HCT116 (cell line): ENCODE measurements around the gene DNAH9. TPM values are rescaled to one million over a fixed set of nuclear protein-coding genes. Genes with fewer than 3 reads are reported as not detected.

Source experiments
- ATAC-seq: fragments of 200-7000 bp; cut with Tn5 transposase; 2 replicates; pipeline ENCODE4 v1.9.1; 2020; ENCODE audit warnings: mild to moderate bottlenecking, moderate library complexity
- BruUV-seq: library from RNA; stranded (reverse); fragments of 400-500 nt; replicated peaks from 2 replicates; lab custom pipeline; 2021; lab: Mats Ljungman, UMichigan
- CTCF ChIA-PET: fragments of 300-600 bp; sonication (Branson Sonifier 250); formaldehyde crosslinking; loops from one replicate; lab custom pipeline; 2021; ENCODE audit warnings: antibody characterized with exemption; lab: Charles Lee
- POLR2A ChIA-PET: fragments of 300-600, 350-600 bp; sonication (Branson Sonifier 250); formaldehyde crosslinking; loops from one replicate; lab custom pipeline; 2021; ENCODE audit warnings: antibody characterized with exemption; lab: Charles Lee
- RAD21 ChIA-PET, 2 experiments: fragments of 300-600 bp; sonication (Branson Sonifier 250); formaldehyde crosslinking; loops; one replicate each; lab custom pipeline; 2023; ENCODE audit warnings: low total read pairs in 2 of 2; ENCODE audit not compliant: uncharacterized antibody in 2 of 2, unreplicated experiment in 2 of 2, low non-redundant PET in 1 of 2; lab: Charles Lee
- DNase-seq: peaks from one replicate; pipeline ENCODE4 v3.0.0-alpha.2; 2010; ENCODE audit warnings: low read depth, low spot score
- H2AFZ ChIP-seq: fragments of 200-600 bp; shearing (Covaris generic), sonication (generic); 2 replicates; pipeline ENCODE4 v1.6.1; 2017; ENCODE audit warnings: low read depth, mixed run types, mixed read lengths, antibody characterized with exemption, low read length; ENCODE audit not compliant: poor library complexity, severe bottlenecking
- H3K27ac ChIP-seq: 2 replicates; pipeline ENCODE4 v1.5.1; 2012; ENCODE audit warnings: low read depth, low read length
- H3K27me3 ChIP-seq: fragments of 200-600 bp; sonication (generic); 2 replicates; pipeline ENCODE4 v1.6.1; 2016; ENCODE audit warnings: mixed run types, low read length, mixed read lengths; ENCODE audit not compliant: insufficient read depth
- H3K36me3 ChIP-seq, 2 experiments: fragments of 200-500 bp in 1 of 2; fragments of 200-600 bp in 1 of 2; sonication (Bioruptor generic) in 1 of 2; sonication (generic) in 1 of 2; 2 replicates each; pipeline versions ENCODE4 v1.5.1 to v1.6.1; 2014 to 2016; ENCODE audit warnings: low read length in 2 of 2, inconsistent platforms in 1 of 2, mixed read lengths in 1 of 2, mixed run types in 1 of 2; ENCODE audit not compliant: insufficient read depth in 2 of 2, control insufficient read depth in 1 of 2
- H3K4me1 ChIP-seq, 2 experiments: fragments of 200-600 bp in 1 of 2; sonication (generic) in 1 of 2; 2 replicates each; pipeline versions ENCODE4 v1.5.1 to v1.6.1; 2012 to 2017; ENCODE audit warnings: low read length in 2 of 2, inconsistent platforms in 1 of 2, mild to moderate bottlenecking in 1 of 2, mixed read lengths in 1 of 2, mixed run types in 1 of 2, moderate library complexity in 1 of 2; ENCODE audit not compliant: insufficient read depth in 2 of 2, control insufficient read depth in 1 of 2
- H3K4me2 ChIP-seq: fragments of 200-600 bp; sonication (generic); 2 replicates; pipeline ENCODE4 v1.6.1; 2017; ENCODE audit warnings: mixed run types, low read length, mixed read lengths
- H3K4me3 ChIP-seq, 2 experiments: fragments of 200-600 bp in 1 of 2; sonication (generic) in 1 of 2; replicated peaks in 1 of 2; 2 replicates each; pipeline ENCODE4 v1.5.1; 2011 to 2016; ENCODE audit warnings: low read length in 2 of 2, control low read depth in 1 of 2, low read depth in 1 of 2, mild to moderate bottlenecking in 1 of 2, mixed read lengths in 1 of 2, mixed run types in 1 of 2
- H3K79me2 ChIP-seq: fragments of 200-600 bp; sonication (generic); 2 replicates; pipeline ENCODE4 v1.6.1; 2017; ENCODE audit warnings: mild to moderate bottlenecking, mixed run types, low read length, moderate library complexity, mixed read lengths; ENCODE audit not compliant: insufficient read depth
- H3K9ac ChIP-seq: fragments of 200-600 bp; sonication (generic); 2 replicates; pipeline ENCODE4 v1.6.1; 2016; ENCODE audit warnings: low read length, mixed read lengths
- H3K9me2 ChIP-seq: fragments of 200-600 bp; sonication (generic), shearing (Covaris generic); 2 replicates; pipeline ENCODE4 v1.6.1; 2017; ENCODE audit warnings: mixed run types, mild to moderate bottlenecking, moderate library complexity; ENCODE audit not compliant: insufficient read depth
- H3K9me3 ChIP-seq, 2 experiments: fragments of 200-500 bp in 1 of 2; fragments of 200-600 bp in 1 of 2; sonication (Bioruptor generic) in 1 of 2; sonication (generic) in 1 of 2; 2 replicates each; pipeline ENCODE4 v1.6.1; 2014 to 2017; ENCODE audit warnings: low read length in 2 of 2, mixed read lengths in 2 of 2, inconsistent platforms in 1 of 2, low read depth in 1 of 2, mild to moderate bottlenecking in 1 of 2, mixed run types in 1 of 2, moderate library complexity in 1 of 2; ENCODE audit not compliant: control insufficient read depth in 1 of 2, insufficient read depth in 1 of 2
- H4K20me1 ChIP-seq: fragments of 200-600 bp; sonication (generic), shearing (Covaris generic); 2 replicates; pipeline ENCODE4 v1.6.1; 2017; ENCODE audit warnings: mixed run types, mild to moderate bottlenecking, moderate library complexity; ENCODE audit not compliant: insufficient read depth
- JUND ChIP-seq: IDR thresholded peaks from 2 replicates; pipeline ENCODE4 v1.6.1; 2012
- RAD21 ChIP-seq: IDR thresholded peaks from 2 replicates; pipeline ENCODE4 v1.6.1; 2012; ENCODE audit warnings: low read depth, mild to moderate bottlenecking
- REST ChIP-seq: IDR thresholded peaks from 2 replicates; pipeline ENCODE4 v1.6.1; 2012; ENCODE audit warnings: low read depth
- TCF7L2 ChIP-seq: IDR thresholded peaks from 2 replicates; pipeline ENCODE4 v1.7.0; 2011; ENCODE audit warnings: borderline replicate concordance, inconsistent platforms; ENCODE audit not compliant: insufficient read depth, insufficient read length; ENCODE audit errors: extremely low read depth
- ZNF274 ChIP-seq: fragments of 200-500 bp; sonication (Bioruptor generic); IDR thresholded peaks from 2 replicates; pipeline ENCODE4 v1.6.1; 2014; ENCODE audit warnings: mild to moderate bottlenecking, low read depth, low read length, inconsistent platforms
- intact Hi-C: fragments of 100-400 bp; cut with micrococcal nuclease; formaldehyde crosslinking; loops from 2 replicates; pipeline ENCODE4 v1.10.0; 2022
- total RNA-seq: library from RNA; stranded (reverse); gene quantifications from one replicate; pipeline ENCODE4 v1.2.1, GENCODE V29; 2021; ENCODE audit not compliant: unreplicated experiment
- TF ChIP-seq, protein P1 (sequence below), 3 experiments: fragments of 200-600 bp in 1 of 3; sonication (generic) in 1 of 3; IDR thresholded peaks in 2 of 3; conservative IDR thresholded peaks in 1 of 3; 2 replicates each; pipeline ENCODE4 v1.5.1; 2012 to 2017; ENCODE audit warnings: low read depth in 2 of 3, low read length in 2 of 3, antibody characterized with exemption in 1 of 3, borderline replicate concordance in 1 of 3, control low read depth in 1 of 3, mild to moderate bottlenecking in 1 of 3, mixed read lengths in 1 of 3, mixed run types in 1 of 3, moderate library complexity in 1 of 3; ENCODE audit not compliant: insufficient read depth in 1 of 3

Gene DNAH9
- total RNA-seq, 1 experiment from 2014 or later = not detected

DNA sequence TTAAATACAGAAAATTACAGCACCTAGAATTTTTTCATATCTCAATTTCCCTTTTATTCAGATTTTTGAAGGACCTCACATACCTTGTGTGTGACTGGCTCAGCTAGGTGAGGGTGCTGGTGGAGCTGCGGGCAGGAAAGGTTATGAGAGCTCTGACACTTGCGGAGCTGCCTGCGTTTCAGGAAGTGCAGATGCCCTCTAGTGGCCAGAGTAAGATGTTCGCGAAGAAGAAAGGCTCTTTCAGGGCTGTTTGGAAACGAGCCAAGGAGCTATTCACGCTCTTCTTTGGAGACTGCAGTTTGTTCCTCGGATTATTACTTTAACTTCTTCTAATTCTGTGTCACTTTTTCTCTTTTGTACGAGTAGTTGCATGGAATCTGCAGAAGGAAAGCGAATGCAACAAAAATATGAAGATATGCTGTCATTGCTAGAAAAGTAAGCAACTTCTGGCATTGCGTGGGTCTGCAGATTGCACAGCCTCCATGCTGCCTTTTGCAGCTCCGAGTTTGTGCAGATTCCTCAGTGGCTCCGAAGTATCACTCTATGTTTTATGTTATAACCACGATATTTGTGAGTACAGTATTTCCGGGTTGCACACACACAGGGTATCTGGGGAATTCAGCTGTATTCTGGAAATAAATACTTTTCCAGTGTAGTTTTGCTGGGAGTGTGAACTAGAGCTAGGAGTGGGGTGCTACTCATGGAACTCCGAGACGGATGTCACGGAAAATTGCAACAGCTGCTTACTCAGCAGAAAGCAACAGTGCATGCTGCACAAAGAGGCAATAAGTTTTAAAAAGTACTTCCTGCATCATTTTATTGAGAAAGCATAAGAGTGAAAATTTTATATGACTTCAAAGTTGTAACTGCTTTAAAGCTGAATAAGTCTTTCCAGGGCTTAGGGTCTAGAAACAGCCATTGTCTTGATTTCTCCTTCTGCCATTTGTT is 46.3 kb downstream of the DNAH9 start:
- RAD21 ChIA-PET = no interaction called here

More for the DNA sequence above, 46.3 kb downstream of the DNAH9 start:
- H4K20me1 ChIP-seq = no peaks in the 10 kb centered on the region
- H3K36me3 ChIP-seq = no peaks in the 10 kb centered on the region
- no peaks in the 10 kb centered on the region for H3K27me3 ChIP-seq
- no peak overlapping the region for H2AFZ ChIP-seq
- BruUV-seq = no TSS peak
- H3K4me2 ChIP-seq = no peak overlapping the region
- TF ChIP-seq RAD21 (peak; percentile 47), ZNF274 (no peak), REST (no peak), TCF7L2 (peak; percentile 15), JUND (no peak)
- TF ChIP-seq, protein P1, sequence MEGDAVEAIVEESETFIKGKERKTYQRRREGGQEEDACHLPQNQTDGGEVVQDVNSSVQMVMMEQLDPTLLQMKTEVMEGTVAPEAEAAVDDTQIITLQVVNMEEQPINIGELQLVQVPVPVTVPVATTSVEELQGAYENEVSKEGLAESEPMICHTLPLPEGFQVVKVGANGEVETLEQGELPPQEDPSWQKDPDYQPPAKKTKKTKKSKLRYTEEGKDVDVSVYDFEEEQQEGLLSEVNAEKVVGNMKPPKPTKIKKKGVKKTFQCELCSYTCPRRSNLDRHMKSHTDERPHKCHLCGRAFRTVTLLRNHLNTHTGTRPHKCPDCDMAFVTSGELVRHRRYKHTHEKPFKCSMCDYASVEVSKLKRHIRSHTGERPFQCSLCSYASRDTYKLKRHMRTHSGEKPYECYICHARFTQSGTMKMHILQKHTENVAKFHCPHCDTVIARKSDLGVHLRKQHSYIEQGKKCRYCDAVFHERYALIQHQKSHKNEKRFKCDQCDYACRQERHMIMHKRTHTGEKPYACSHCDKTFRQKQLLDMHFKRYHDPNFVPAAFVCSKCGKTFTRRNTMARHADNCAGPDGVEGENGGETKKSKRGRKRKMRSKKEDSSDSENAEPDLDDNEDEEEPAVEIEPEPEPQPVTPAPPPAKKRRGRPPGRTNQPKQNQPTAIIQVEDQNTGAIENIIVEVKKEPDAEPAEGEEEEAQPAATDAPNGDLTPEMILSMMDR (IDR thresholded peaks at IDR 0.05 in 2 of 3, conservative IDR thresholded peaks at IDR 0.05 in 1 of 3; ENCODE audit: borderline replicate concordance in 1 of 3, insufficient read depth in 1 of 3, low read depth in 2 of 3, low read length in 2 of 3) = peak; percentile 24 to 84 (median 80); a peak in 5 of 6 replicates
- intact Hi-C loops = loop anchor here (1.0 to 10.0 kb wide), 5 partner anchors 16 to 907 kb away; no protein-coding TSS in a partner anchor
- no peak overlapping the region for H3K4me3 ChIP-seq
- H3K9ac ChIP-seq = no peak overlapping the region
- no peaks in the 10 kb centered on the region for H3K4me1 ChIP-seq
- DNase-seq = peak; percentile 60
- ATAC-seq = peak; percentile 79
- CTCF ChIA-PET = interaction anchor here (0.8 to 1.5 kb wide), 12 partner anchors 9 to 1000 kb away, joined by 3 to 9 read pairs (median 4); no protein-coding TSS in a partner anchor
- H3K79me2 ChIP-seq = no peaks in the 10 kb centered on the region
- H3K9me3 ChIP-seq = no peaks in the 10 kb centered on the region
- H3K27ac ChIP-seq = no peak overlapping the region
- POLR2A ChIA-PET = no interaction called here
- no peaks in the 10 kb centered on the region for H3K9me2 ChIP-seq
